Measurements from ENCODE around the gene PXN.
A peak's percentile ranks its signal among the peaks of the same experiment; 100 is the strongest.
"Not testable (repeated sequence)": the region's sequence is repeated elsewhere in the genome, so short reads cannot be mapped to it uniquely, and the experiment has no call there.

Gene PXN

DNA sequence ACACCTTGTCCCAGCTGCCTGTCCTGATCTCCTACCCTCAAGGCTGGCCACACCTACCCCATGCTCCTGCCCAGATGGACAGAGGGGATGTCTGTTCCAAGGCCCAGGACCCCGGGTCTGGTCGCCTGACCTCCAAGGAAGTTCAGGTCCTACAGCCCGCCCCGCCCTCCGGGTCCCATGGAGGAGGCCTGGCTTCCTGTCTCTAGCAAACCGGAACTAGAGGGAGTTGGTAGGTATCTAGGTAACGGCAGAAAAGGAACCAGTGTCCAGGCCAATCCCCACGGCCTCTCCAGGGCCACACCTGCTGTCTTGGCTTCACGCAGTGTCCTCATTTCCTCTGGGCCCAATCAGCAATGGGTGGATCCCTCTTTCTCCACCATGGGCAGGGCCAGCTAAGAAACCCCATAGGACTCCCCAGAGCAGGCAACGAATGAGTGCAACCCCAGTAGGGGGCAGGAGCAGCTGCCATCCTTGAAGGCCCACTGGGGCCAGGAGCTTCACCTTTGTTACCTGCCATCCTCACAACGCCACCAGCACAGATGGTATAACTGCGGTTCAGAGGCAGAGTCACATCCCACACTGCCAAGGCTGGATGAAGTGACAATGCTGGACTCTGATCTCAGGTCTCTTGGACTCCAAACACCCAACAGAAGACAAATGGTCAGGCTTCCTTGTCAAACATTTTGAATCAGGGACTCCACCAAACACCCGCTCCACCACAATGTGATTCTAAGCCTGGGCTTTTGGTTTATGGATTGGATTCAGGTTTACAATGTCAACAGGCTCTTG is 39.5 kb downstream of the PXN start:
- DNase-seq (ENCODE audit: low spot score), result peak; percentile 22

DNA sequence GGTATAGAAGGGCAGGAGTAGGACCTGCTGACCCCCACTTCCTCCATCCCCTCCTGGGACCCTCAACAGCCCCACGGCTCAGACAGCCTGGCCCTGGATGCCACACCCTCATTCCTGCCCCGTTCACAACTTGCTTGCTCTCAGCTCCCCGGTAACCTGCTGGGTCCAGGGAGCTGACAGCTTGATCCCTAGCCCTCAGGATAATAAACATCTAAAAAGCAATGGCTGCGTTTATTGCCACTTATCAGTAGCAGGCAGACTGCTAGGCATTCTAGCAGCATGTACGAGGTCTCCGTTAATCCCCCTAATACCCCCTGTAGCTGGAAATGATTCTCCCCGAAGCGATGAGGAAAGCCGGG is 40.4 kb downstream of the PXN start:
- no peak for DNase-seq (ENCODE audit: low spot score)

DNA sequence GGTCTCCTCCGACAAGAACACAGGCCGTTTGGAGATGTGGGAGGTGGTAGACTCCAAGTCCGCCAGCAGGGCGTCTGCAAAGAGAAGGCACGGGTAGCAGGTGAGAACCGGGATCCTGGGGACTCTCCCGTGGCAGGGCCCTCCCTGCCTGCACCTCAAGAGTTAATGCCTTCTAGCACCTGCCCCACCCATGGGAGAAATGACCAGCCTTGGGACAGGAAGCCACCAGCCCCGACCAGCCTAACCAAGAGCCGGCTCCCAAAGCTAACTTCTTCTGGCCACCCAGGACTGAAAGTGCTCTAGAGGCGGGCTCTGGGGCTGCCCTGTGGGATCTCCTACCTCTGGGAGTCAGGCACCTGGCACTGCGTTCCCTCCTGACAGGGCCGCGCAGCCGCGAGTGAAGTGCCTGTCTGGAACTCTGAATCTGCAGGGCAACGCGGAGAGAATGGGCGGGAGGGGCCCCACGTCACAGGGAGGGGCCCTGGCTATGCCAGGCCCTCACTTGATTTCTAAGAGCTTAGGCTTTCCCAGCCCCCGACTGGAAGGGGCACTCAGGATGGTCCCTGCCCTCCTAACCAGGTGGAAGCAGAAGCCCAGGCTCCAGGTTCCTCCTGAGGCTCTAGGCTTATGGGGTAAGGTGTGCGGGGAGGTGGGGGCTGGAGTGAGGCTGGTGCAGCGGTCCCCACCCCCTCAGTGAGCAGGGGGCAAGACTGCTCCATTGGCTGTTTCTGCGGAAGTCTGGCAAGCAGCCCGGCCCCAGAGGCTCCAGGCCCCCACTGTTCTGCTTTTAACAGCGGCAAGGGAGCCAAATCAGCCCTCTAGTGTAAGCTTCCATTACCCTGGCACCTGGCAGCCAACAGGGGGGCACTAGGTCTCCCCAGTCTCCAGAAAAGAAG is 41.0 kb downstream of the PXN start:
- DNase-seq (ENCODE audit: low spot score), result no peak

GRCh38 chr12:120223458-120224303 is 41.8 kb downstream of the PXN start:
- DNase-seq (ENCODE audit: low spot score), result no peak

GRCh38 chr12:120222288-120222832 is 43.2 kb downstream of the PXN start:
- no peak for DNase-seq (ENCODE audit: low spot score)

DNA sequence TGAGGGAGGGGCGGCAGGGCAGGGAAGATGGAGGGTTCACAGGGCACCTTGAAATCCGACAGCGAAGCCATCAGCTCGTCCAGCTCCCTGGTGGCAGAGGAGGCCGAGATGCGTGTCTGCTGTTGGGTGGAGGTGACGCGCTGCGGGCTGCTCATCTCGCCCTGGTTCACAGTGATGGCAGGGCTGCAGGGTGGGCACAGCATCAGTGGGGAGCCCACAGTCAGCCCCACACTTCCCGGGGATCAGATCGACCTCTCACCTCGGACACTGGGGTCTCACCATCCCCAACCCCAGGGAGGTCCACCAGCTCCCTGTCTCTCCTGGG is 44.0 kb downstream of the PXN start:
- DNase-seq (ENCODE audit: low spot score), result no peak

- DNase-seq (ENCODE audit: low spot score), result no peak
These were observed 44.5 kb downstream of the PXN start for GRCh38 chr12:120220838-120221575.

DNA sequence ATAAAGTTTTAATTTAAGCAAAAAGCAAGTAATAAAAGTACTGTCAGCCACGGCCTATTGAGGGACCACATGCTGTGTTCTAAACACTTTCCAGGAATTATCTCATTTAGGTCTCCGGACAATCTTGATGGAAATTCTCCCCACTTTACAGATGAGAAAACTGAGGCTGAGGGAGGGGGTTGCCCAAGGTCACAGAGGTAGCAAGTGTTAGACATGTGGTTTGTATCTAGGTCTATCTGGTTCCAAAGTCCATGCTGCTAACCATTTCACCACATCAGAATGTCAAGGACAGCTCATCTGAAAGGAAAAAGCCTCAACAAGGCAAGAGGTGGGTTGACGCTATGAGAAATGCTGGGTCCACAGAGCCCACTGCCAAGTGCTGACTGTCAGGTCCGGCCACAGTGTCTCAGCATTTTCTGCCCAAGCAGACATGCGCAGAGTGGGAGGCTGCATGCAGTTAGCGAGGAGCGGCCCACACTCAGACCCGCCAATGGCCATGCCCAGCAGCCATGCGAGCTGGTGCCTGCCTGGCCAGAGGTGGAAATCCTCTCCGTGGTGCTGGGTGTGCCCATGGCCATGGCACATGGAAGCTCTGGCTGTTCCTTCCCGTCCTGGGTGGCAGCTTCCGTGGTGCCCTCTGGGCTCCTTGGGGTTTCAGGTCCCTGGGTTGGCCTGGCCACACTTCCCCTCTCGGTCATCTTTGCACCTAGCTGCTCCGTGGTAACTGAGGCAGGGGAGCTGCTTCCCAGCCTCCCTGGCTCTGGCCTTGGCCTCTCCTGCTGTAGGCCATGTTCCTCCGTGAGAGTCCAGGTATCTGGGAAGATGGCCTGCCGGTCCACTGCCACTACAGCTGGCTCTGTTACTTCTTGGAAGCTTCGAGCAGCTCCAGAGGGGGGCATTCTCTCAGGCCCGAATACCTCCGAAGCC is 46.6 kb downstream of the PXN start:
- no peak for DNase-seq (ENCODE audit: low spot score)

DNA sequence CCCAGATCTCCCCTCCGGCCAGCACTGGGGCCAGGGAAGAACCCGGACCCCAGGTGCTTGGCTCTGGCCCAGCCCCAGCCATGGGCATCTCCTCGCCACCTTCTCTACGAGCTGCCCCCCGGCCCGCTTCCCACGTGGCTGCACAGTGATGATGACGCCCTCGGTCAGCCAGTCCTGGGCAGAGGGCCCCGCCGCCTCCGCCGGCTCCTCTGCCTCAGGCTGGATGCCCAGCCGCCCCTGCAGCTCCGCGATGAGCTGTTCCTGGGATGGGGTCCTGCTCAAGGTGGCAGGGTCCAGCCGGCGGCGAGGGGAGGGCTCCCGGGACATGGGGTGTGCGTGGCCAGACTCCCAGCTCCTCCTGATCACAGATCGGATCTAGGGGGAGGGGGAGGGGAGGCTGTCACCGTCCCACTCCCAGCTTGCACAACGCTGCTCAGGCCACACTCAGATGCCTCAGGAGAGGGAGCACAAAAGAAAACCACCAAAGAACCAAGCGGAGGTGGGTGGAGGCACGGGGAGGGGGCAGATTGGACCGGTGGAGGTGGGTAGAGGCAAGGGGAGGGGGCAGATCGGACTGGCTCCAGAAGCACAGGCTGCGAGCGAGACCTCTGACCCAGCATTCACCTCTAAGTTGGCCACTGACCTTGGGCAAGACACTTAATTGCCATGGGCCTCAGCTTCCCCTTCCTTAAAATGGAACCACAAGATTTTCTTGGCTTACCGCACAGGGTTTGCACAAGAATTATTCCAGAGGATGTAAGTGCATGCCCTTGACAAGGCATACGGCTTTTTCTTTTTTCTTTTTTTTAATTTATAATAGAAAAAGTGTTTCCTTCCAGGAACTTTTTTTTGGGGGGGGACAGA is 48.6 kb downstream of the PXN start:
- no peak for DNase-seq (ENCODE audit: low spot score)

- DNase-seq (ENCODE audit: low spot score), result no peak
These were observed 49.5 kb downstream of the PXN start for GRCh38 chr12:120215766-120216735.

GRCh38 chr12:120215357-120215735 is 50.2 kb downstream of the PXN start:
- DNase-seq (ENCODE audit: low spot score), result no peak

DNA sequence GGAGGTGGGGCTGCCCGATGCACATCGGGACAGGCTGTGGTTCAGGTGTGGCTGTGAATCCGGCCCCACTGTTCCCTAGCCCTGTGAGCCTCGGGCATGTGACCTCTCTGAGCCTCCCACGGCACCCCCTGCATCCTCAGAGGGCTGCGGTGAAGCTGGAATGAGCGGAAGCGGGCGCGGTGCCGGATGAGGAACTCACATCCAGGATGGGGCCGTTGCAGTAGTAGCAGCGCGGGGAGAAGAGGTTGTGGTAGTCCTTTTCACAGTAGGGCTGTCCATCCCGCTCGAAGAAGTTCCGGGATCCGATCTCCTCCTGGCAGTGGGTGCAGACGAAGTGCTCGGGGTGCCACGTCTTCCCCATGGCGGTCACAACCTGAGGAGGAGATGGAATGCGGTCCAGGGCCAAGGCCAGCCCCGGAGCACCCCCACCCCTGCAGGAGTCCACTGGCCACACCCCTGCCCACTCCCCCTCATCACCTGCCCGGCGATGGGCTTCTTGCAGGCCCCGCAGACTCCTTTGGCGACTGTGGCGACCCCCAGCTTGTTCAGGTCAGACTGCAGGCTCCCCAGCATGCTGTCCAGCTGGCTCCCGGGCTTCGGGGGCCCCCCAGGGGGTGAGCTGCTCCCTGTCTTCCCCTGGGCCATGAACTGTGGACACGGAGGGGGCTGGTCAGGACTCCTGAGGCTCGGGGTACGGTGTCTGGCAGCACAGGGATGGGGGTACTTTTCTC is 50.7 kb downstream of the PXN start:
- DNase-seq (ENCODE audit: low spot score), result no peak

- DNase-seq (ENCODE audit: low spot score), result no peak
These were observed 51.8 kb downstream of the PXN start for GRCh38 chr12:120213758-120214157.

- DNase-seq (ENCODE audit: low spot score), result not testable (repeated sequence)
These were observed 52.3 kb downstream of the PXN start for GRCh38 chr12:120213182-120213581.

DNA sequence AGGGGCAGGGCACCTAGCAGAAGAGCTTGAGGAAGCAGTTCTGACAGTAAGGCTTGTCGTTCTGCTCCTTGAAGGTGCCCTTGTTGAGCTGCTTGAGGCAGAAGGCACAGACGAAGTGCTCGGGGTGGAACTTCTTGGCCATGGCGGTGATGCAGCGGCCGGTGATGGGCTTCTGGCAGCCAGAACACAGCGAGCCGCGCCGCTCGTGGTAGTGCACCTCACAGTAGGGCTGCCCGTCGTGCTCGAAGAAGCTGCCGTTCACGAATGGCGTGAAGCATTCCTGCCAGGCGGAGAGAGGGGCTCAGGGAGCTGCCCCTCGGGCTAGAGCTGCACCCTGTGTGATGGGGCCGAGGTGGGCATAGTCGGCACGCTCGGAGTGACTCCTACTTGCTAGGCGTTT is 53.2 kb downstream of the PXN start:
- no peak for DNase-seq (ENCODE audit: low spot score)

DNA sequence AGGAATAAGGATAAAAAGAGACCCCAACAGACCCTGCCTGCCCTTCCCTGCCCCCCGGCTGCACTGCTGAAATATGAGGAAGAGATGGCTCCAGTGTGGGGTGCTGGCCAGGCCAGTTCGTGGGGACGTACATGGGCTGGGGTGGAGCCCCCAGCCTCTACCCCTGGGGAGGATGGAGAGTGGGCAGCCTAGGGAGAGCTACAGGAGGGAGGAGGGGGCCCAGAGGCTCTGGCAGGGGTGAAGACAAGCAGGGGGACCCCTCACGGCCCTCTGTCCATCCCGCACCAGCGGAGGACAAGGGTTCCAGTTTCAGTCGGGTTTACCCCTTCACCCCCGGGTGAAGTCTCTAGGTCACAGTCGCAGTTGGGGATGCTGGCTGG is 53.6 kb downstream of the PXN start:
- no peak for DNase-seq (ENCODE audit: low spot score)

GRCh38 chr12:120211243-120211903 is 54.2 kb downstream of the PXN start:
- no peak for DNase-seq (ENCODE audit: low spot score)

Data from hematopoietic multipotent progenitor cell treated with erythropoietin and hydrocortisone succinate and interleukin-3 and kit ligand, for 17 days (in vitro differentiated cells).